ENCODE results near the gene MVD. TPM values are rescaled to one million over a fixed set of nuclear protein-coding genes. Genes with fewer than 3 reads are reported as not detected.

The MVD gene
- total and polyA plus RNA-seq, 4 donors: 21.7 to 99.2 (median 74.7) TPM

GRCh38 chr16:88677721-88678120, 14.8 kb upstream of the MVD start:
- Histone ChIP-seq H3K4me3 (ENCODE audit: low read depth in 1 of 3, low read length in 3 of 3) (no peak overlapping the region), H3K9ac (ENCODE audit: low read depth in 1 of 2, low read length in 2 of 2) (no peak overlapping the region)
- WGBS: 80% methylated on average over 13 of the region's 13 CpGs

More at GRCh38 chr16:88677721-88678120, 14.8 kb upstream of the MVD start:
- no peak overlapping the region for H3K27ac ChIP-seq (ENCODE audit: low read depth in 1 of 2, low read length in 2 of 2)
- H3K36me3 ChIP-seq (ENCODE audit: control insufficient read depth in 4 of 4, insufficient read depth in 3 of 4, low read depth in 1 of 4, low read length in 3 of 4): peaks cover 0 to 8% (median 0%) of the 10 kb centered on the region in 4 donors
- TF ChIP-seq YY1 (IDR thresholded peaks at IDR 0.05): no peak
- TF ChIP-seq, protein P1, sequence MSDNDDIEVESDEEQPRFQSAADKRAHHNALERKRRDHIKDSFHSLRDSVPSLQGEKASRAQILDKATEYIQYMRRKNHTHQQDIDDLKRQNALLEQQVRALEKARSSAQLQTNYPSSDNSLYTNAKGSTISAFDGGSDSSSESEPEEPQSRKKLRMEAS (IDR thresholded peaks at IDR 0.05): no peak
- TF ChIP-seq ZBTB33 (IDR thresholded peaks at IDR 0.05): no peak
- no peak for TF ChIP-seq ATF3 (IDR thresholded peaks at IDR 0.05)
- no peak for TF ChIP-seq RXRA (IDR thresholded peaks at IDR 0.05)
- TF ChIP-seq GABPA (IDR thresholded peaks at IDR 0.05 in 1 of 2, conservative IDR thresholded peaks at IDR 0.05 in 1 of 2): no peak
- TF ChIP-seq FOXA1 (IDR thresholded peaks at IDR 0.05): no peak
- no peak for TF ChIP-seq NR2F2 (IDR thresholded peaks at IDR 0.05)
- no peak for TF ChIP-seq JUND (IDR thresholded peaks at IDR 0.05)
- no peak for TF ChIP-seq REST (IDR thresholded peaks at IDR 0.05)
- no peak for TF ChIP-seq HNF4G (IDR thresholded peaks at IDR 0.05)
- TF ChIP-seq SP1 (IDR thresholded peaks at IDR 0.05): no peak
- TF ChIP-seq FOXA2 (IDR thresholded peaks at IDR 0.05): no peak
- no peak for TF ChIP-seq EGR1 (IDR thresholded peaks at IDR 0.05; ENCODE audit: low read depth in 2 of 2)
- peaks cover 0 to 8% (median 0%) of the 10 kb centered on the region in 4 donors for H3K4me1 ChIP-seq (ENCODE audit: control insufficient read depth in 4 of 4, insufficient read depth in 4 of 4, low read length in 3 of 4)
- DNase-seq (ENCODE audit: low spot score): no peak
- no peaks in the 10 kb centered on the region for H3K9me3 ChIP-seq (ENCODE audit: control insufficient read depth in 4 of 4, low read length in 3 of 4)
- no peaks in the 10 kb centered on the region for H3K27me3 ChIP-seq (ENCODE audit: control insufficient read depth in 4 of 4, insufficient read depth in 4 of 4, low read length in 3 of 4)

Measured in liver (tissue), 9 donors.